ENCODE results near the gene MAGI1. TPM values are rescaled to one million over a fixed set of nuclear protein-coding genes. Genes with fewer than 3 reads are reported as not detected.
A peak's percentile ranks its signal among the peaks of the same experiment; 100 is the strongest.
"Not testable (repeated sequence)": the region's sequence is repeated elsewhere in the genome, so short reads cannot be mapped to it uniquely, and the experiment has no call there.

The MAGI1 gene
- polyA plus RNA-seq, 3 donors = 28.3 to 29.7 (median 29.3) TPM

- DNase-seq (ENCODE audit: low read depth in 3 of 3, low spot score in 2 of 3) = peak; percentile 54 to 73 (median 65)
Measured at GRCh38 chr3:65732051-65732935, 306.4 kb downstream of the MAGI1 start.

DNA sequence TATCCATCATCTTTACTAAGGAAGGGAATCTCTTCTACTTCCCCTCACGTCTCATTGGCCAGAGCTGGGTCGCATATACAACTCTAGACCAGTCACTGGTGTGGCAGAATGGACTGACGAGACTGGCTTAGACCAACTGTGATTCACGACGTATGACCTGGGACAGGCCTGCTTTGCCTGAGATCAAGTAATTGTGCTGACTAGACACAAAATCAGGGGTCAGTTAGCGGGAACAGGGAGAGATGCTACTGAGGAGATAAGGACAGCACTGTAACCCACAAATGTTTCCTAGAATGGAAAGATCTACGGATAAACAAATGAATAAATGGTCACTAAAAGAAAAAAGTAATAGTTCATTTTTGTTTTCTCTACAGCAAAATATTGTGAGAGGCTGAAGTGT is 308.3 kb downstream of the MAGI1 start:
- DNase-seq (ENCODE audit: low read depth in 3 of 3, low spot score in 2 of 3) = no peak

GRCh38 chr3:65729973-65730372 is 308.7 kb downstream of the MAGI1 start:
- DNase-seq (ENCODE audit: low read depth in 3 of 3, low spot score in 2 of 3) = no peak

DNA sequence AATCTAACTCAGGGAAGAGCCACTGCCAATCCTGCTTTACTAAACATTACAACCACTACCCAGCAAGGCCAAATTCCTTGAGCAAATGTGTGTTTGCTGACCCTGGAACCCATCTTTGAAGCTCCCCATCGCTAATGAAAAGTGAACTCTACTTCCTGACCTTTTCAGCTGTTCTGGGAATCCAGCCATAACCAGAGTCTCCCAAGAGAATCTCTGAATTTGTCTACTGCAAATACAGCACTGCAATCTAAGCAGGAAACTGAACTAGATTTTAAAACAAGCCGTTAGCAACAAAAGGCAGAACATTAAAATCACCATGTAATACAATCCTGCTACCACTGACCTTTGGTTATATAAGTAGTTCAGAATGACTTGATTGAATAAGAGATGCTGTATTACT is 309.2 kb downstream of the MAGI1 start:
- peak; percentile 51 to 58 (median 56) for DNase-seq (ENCODE audit: low read depth in 3 of 3, low spot score in 2 of 3)

DNA sequence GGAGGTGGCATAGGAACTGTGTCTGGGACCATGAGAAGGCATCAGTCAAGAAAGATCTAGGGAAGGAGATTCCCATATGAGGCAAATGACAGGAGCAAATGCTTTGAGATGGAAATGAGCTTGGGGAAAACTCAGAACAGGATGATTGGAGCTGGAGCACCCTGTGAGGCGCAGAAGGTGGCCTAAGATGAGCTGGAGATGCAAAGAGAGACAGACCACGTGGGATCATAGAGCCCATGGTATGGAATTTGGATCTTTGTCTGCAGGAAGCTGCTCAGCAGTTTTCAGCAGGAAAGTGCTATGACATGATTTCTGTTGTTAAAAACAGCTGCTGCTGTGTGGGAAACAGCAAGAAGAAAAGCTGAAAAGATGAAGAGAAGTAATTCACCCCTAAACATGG is 310.6 kb downstream of the MAGI1 start:
- no peak for DNase-seq (ENCODE audit: low read depth in 3 of 3, low spot score in 2 of 3)

- no peak for DNase-seq (ENCODE audit: low read depth in 3 of 3, low spot score in 2 of 3)
Measured at GRCh38 chr3:65723985-65724384, 314.7 kb downstream of the MAGI1 start.

DNA sequence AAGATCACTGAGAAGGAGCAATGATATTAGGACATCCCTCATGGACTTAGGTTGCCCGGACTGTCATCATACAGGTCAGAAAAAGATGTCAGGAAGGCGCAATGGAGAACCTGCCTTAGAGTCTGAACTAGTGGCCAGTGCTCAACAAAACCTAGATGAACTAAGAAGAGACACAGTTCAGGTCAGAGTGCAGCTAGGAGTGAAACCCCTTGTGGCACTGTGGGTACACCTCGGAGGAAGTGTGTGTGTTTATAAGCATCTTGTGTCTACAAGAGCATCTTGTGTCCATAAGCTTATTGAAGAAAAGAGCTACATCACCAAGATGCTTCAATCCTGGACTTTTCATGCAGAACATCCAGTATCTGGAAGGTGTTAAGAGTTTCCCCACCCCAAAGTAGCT is 315.7 kb downstream of the MAGI1 start:
- DNase-seq (ENCODE audit: low read depth in 3 of 3, low spot score in 2 of 3) = no peak

DNA sequence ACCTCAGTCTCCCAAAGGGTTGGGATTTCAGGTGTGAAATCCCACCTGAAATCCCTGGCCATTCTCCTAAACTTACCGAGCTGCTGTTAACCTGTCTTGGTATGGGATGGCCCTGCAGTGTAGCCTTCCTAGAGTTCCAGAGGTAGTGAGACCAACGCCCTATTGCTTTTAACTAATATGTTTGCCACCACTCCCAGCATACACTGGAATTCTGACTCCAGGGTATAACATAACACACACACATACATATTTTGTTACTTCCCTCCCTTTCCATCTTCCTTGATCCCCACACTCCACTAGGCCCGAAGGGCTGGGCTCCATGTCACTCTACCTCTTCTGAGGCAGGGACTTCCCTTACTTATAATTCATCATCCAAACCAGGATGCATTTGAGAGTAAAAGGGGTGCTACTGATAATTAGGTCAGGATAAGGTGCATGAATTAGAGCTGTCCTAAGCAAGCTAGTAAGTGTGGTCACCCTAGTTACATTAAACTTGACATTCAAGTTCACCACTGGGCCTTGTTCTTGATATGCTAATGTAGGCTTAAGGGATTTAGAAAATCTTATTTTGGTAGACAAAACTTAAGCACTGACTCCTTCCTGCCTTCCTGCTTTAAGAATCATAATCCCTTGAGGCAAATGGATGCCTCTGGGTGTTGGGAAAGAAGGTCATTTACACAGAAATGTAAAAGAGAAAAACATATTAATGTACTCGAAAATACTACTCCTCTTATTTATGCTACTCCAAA is 317.6 kb downstream of the MAGI1 start:
- DNase-seq (ENCODE audit: low read depth in 3 of 3, low spot score in 2 of 3) = no peak

- not testable (repeated sequence) for DNase-seq (ENCODE audit: low read depth in 3 of 3, low spot score in 2 of 3)
Measured at GRCh38 chr3:65719639-65720038, 319.1 kb downstream of the MAGI1 start.

GRCh38 chr3:65717676-65718346 is 320.9 kb downstream of the MAGI1 start:
- DNase-seq (ENCODE audit: low read depth in 3 of 3, low spot score in 2 of 3) = no peak

- no peak for DNase-seq (ENCODE audit: low read depth in 3 of 3, low spot score in 2 of 3)
Measured at GRCh38 chr3:65716071-65716751, 322.5 kb downstream of the MAGI1 start.

DNA sequence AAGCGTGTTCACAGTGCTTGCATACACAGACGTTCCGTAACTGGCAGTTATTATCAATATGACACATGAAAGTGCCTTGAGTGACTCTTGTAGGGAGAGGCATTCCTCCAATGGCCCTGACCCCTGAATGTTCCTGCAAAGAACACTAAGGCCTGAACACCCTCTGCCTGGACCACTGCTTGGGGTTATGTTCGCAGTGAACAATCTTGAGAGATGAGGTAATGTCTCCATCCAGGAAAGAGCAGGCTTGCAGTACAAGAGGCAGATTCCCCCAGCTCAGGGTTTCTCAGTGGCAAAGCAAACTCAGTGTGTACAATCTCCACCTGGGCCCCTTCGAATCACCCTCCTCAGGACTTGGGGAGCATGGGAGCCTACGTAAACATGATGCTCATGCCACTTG is 324.6 kb downstream of the MAGI1 start:
- no peak for DNase-seq (ENCODE audit: low read depth in 3 of 3, low spot score in 2 of 3)

DNA sequence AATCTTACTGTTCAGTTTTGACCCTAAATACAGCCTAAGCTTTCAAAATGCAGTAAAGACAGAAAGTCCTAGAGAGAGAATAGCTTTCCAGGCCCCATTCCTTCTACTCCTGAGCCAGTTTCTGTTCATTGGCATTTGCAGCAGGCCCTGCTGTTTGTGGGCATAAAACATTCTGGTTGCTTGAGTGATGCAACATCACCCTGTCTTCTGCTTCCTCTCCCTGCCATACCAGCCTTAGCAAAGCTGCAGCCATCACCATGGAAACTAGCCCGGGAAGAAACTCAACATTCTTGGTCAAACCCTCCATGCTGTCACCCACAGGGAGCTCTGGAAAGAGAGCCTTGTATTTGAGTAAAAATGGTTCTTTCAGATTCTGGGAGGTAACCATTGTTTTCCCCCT is 325.7 kb downstream of the MAGI1 start:
- no peak for DNase-seq (ENCODE audit: low read depth in 3 of 3, low spot score in 2 of 3)

DNA sequence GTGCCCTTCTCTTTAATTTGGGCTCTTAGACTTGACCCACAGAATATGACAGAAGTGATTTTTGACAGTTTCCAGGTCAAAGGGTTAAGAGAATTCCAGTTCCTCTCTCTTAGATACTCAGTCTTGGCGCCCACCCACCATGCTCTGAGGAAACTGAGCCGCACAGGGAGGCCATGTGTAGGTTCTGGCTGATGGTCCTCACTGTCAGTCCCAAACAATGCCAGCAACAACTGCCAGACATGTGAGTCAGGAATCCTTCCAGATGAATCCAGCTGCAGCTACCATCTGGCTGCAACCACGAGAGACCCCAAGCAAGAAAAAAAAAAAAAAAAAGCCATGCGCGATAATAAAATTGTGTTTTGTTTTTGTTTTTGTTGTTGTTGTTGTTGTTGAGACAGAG is 326.6 kb downstream of the MAGI1 start:
- no peak for DNase-seq (ENCODE audit: low read depth in 3 of 3, low spot score in 2 of 3)

DNA sequence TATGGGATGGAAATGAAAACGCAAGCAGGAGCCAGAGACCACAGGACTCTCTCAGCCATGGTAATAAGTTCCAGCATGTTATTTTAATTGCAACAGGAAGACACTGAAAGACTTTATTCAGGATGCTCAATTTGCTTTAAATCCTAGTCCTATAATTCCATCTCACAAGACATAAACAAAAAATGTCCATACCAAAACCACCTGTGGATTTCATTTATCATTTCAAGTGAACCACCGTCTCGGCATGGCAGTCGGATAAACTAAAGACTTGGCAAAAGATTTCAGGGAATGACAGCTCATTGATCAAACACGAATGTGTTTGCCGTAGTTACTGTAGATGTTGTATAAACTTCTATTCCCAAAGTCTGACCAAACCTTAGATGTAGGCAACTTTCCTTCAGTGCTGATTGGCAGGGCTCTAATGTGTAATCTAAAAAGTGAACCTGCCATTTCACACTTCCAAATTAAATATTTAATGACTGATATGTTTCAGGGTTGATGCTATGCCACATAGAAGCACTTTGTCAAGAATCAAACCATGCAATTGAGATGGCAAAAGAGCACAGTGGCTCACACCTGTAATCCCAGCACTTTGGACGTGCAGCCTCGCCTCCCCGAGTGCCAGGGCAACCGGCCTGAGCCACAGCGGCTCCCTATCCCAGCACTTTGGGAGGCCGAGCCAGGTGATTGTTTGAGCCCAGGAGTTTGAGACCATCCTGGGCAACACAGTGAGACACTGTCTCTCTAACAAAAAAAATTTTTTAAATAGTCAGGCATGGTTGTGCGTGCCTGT is 331.7 kb downstream of the MAGI1 start:
- DNase-seq (ENCODE audit: low read depth in 3 of 3, low spot score in 2 of 3) = no peak

DNA sequence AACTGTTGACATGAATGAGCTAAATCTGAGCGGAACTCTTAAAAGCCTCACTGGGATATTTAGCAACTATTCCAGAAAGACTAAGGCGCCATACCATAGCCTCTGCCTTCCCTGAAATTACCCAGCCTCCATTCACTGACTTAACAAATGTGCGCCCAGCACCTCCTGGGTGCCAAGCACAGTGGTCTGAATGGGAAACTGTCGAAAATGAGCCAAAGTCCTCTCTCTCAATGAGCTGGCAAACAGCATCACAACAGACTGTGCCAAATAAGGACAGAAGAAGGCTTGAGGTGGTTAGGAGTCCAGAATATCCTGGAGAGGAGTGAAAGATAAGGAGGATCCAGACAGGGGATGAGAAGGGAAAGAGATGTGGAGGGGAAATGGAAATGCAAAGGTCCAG is 332.4 kb downstream of the MAGI1 start:
- DNase-seq (ENCODE audit: low read depth in 3 of 3, low spot score in 2 of 3) = no peak

GRCh38 chr3:65703820-65704219 is 334.9 kb downstream of the MAGI1 start:
- no peak for DNase-seq (ENCODE audit: low read depth in 3 of 3, low spot score in 2 of 3)

- DNase-seq (ENCODE audit: low read depth in 3 of 3, low spot score in 2 of 3) = no peak
Measured at GRCh38 chr3:65703026-65703425, 335.7 kb downstream of the MAGI1 start.

- DNase-seq (ENCODE audit: low read depth in 3 of 3, low spot score in 2 of 3) = peak in 2 of 3 donors; percentile 19 to 29
Measured at GRCh38 chr3:65702202-65702601, 336.5 kb downstream of the MAGI1 start.

DNA sequence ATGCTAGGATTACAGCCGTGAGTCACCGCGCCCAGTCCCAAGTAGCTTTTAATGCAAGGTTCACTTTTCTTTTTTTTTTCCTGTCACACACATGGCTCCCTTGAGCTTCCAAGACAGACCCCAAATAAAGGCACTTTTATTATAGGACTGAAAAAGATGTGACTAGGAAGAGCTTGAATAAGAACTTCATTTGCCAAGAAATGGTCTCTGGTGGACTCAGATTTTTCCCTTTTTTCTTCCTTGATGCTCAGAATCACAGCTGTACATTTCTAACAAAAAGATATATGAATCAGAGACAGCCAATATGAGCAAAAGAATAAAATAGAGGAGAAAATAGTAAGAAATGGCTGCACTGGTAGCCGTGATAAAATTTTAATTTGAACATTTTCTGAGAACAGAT is 337.2 kb downstream of the MAGI1 start:
- DNase-seq (ENCODE audit: low read depth in 3 of 3, low spot score in 2 of 3) = no peak

Data from right renal cortex interstitium (tissue), 3 donors.